SIG-M5 treated with dmso at 0.1 percent for 504 hours (cell line): Measurements from ENCODE around the gene CYTL1.
"Not testable (repeated sequence)": the region's sequence is repeated elsewhere in the genome, so short reads cannot be mapped to it uniquely, and the experiment has no call there.

Source experiments
- DNase-seq: peaks from one replicate; lab custom pipeline; 2025; ENCODE audit not compliant: unreplicated experiment; lab: John Stamatoyannopoulos, UW

Gene CYTL1

GRCh38 chr4:5019274-5019673 lies at the start of gene CYTL1:
TSS of gene CYTL1 (minus strand) at chr4:5019458. CDS start at chr4:5019445, 13 bp downstream.
- DNase-seq, result no peak

- no peak for DNase-seq
Measured at GRCh38 chr4:5067908-5068307, 48.6 kb upstream of the CYTL1 start.

- DNase-seq, result not testable (repeated sequence)
Measured at GRCh38 chr4:5066968-5067367, 47.7 kb upstream of the CYTL1 start.

GRCh38 chr4:5066101-5066500 lies 46.8 kb upstream of the CYTL1 start:
- no peak for DNase-seq

GRCh38 chr4:5055411-5055810 lies 36.2 kb upstream of the CYTL1 start:
- DNase-seq, result no peak

GRCh38 chr4:5054532-5054931 lies 35.3 kb upstream of the CYTL1 start:
- DNase-seq, result no peak

GRCh38 chr4:5052726-5053425 lies 33.6 kb upstream of the CYTL1 start:
- DNase-seq, result no peak

- DNase-seq, result no peak
Measured at GRCh38 chr4:5052204-5052702, 33.0 kb upstream of the CYTL1 start.

- no peak for DNase-seq
Measured at GRCh38 chr4:5051278-5052203, 32.3 kb upstream of the CYTL1 start, which contains the start of gene STK32B. TSS of gene STK32B (plus strand) at chr4:5051480.

- peak; percentile 1 for DNase-seq
Measured at GRCh38 chr4:5050520-5051277, 31.4 kb upstream of the CYTL1 start.

- DNase-seq, result no peak
Measured at GRCh38 chr4:5048721-5049120, 29.5 kb upstream of the CYTL1 start.

- DNase-seq, result no peak
Measured at GRCh38 chr4:5045097-5045496, 25.8 kb upstream of the CYTL1 start.

- no peak for DNase-seq
Measured at GRCh38 chr4:5044341-5044740, 25.1 kb upstream of the CYTL1 start.

GRCh38 chr4:5043579-5043978 lies 24.3 kb upstream of the CYTL1 start:
- no peak for DNase-seq

- DNase-seq, result no peak
Measured at GRCh38 chr4:5041699-5042098, 22.4 kb upstream of the CYTL1 start.

- no peak for DNase-seq
Measured at GRCh38 chr4:5040856-5041620, 21.8 kb upstream of the CYTL1 start.

- DNase-seq, result no peak
Measured at GRCh38 chr4:5039800-5040199, 20.5 kb upstream of the CYTL1 start.

GRCh38 chr4:5037553-5038551 lies 18.6 kb upstream of the CYTL1 start:
- DNase-seq, result peak; percentile 49

- no peak for DNase-seq
Measured at GRCh38 chr4:5036239-5036638, 17.0 kb upstream of the CYTL1 start.
